GM23338 (cell line): ENCODE data around the gene MRPL34. TPM values are rescaled to one million over a fixed set of nuclear protein-coding genes. Genes with fewer than 3 reads are reported as not detected.
"Not testable (repeated sequence)": the region's sequence is repeated elsewhere in the genome, so short reads cannot be mapped to it uniquely, and the experiment has no call there.

Source experiments
- ATAC-seq: fragments of 200-7000 bp; cut with Tn5 transposase; 3 replicates; pipeline ENCODE4 v1.9.1; 2020
- DNase-seq: peaks from one replicate; pipeline ENCODE4 v3.0.0-alpha.2; 2015; ENCODE audit warnings: low spot score
- H2AFZ ChIP-seq: fragments of 200-600 bp; sonication (generic); 2 replicates; pipeline ENCODE4 v1.8.0; 2016; ENCODE audit warnings: antibody characterized with exemption, mild to moderate bottlenecking, moderate library complexity
- H3F3A ChIP-seq: fragments of 200-600 bp; sonication (generic); replicated peaks from 2 replicates; pipeline ENCODE4 v1.8.0; 2017; ENCODE audit warnings: antibody characterized with exemption, mixed run types, low read depth
- H3K27ac ChIP-seq: fragments of 200-600 bp; sonication (generic); 2 replicates; pipeline ENCODE4 v1.6.1; 2016; ENCODE audit warnings: low read depth
- H3K27me3 ChIP-seq: fragments of 200-600 bp; sonication (generic); 2 replicates; pipeline ENCODE4 v1.8.0; 2016; ENCODE audit warnings: mild to moderate bottlenecking, mixed run types, moderate library complexity; ENCODE audit not compliant: insufficient read depth
- H3K36me3 ChIP-seq: fragments of 200-600 bp; sonication (generic); 2 replicates; pipeline ENCODE4 v1.8.0; 2016; ENCODE audit warnings: mild to moderate bottlenecking; ENCODE audit not compliant: insufficient read depth
- H3K4me1 ChIP-seq: fragments of 200-600 bp; sonication (generic); 2 replicates; pipeline ENCODE4 v1.8.0; 2016; ENCODE audit warnings: mild to moderate bottlenecking, moderate library complexity; ENCODE audit not compliant: insufficient read depth
- H3K4me2 ChIP-seq: fragments of 200-600 bp; sonication (generic); 2 replicates; pipeline ENCODE4 v1.7.1; 2017; ENCODE audit warnings: mixed run types
- H3K4me3 ChIP-seq: fragments of 200-600 bp; sonication (generic); 2 replicates; pipeline ENCODE4 v1.6.1; 2016; ENCODE audit warnings: mixed run types
- H3K79me2 ChIP-seq: fragments of 200-600 bp; sonication (generic); replicated peaks from 2 replicates; pipeline ENCODE4 v1.8.0; 2017; ENCODE audit warnings: mild to moderate bottlenecking; ENCODE audit not compliant: insufficient read depth
- H3K9me2 ChIP-seq: fragments of 200-600 bp; sonication (generic); 2 replicates; pipeline ENCODE4 v1.8.0; 2017; ENCODE audit not compliant: insufficient read depth
- H4K20me1 ChIP-seq: fragments of 200-600 bp; sonication (generic); replicated peaks from 2 replicates; pipeline ENCODE4 v1.8.0; 2017; ENCODE audit warnings: mild to moderate bottlenecking; ENCODE audit not compliant: insufficient read depth
- H3K27ac Mint-ChIP-seq: 2 replicates; pipeline ENCODE4 v1.8.0; 2020; ENCODE audit warnings: inconsistent platforms, mild to moderate bottlenecking, moderate library complexity, mixed read lengths
- H3K27me3 Mint-ChIP-seq: 3 replicates; pipeline ENCODE4 v1.8.0; 2022; ENCODE audit warnings: low read depth, mild to moderate bottlenecking, moderate library complexity, mixed read lengths, inconsistent platforms; ENCODE audit not compliant: insufficient read depth, poor library complexity
- H3K36me3 Mint-ChIP-seq: 3 replicates; pipeline ENCODE4 v1.8.0; 2021; ENCODE audit warnings: low read depth, mild to moderate bottlenecking, inconsistent platforms, moderate library complexity, mixed read lengths
- H3K4me1 Mint-ChIP-seq: 3 replicates; pipeline ENCODE4 v1.8.0; 2020; ENCODE audit warnings: mild to moderate bottlenecking, inconsistent platforms, mixed read lengths
- H3K4me3 Mint-ChIP-seq: 3 replicates; pipeline ENCODE4 v1.8.0; 2021; ENCODE audit warnings: moderate library complexity, mild to moderate bottlenecking, inconsistent platforms, mixed read lengths
- H3K9me3 Mint-ChIP-seq: 3 replicates; pipeline ENCODE4 v1.8.0; 2020; ENCODE audit warnings: moderate library complexity, mild to moderate bottlenecking, inconsistent platforms, mixed read lengths
- CREB1 ChIP-seq: fragments of 250-450 bp; sonication (Bioruptor Pico); IDR thresholded peaks from 2 replicates; pipeline ENCODE4 v1.5.0; 2020; ENCODE audit warnings: low read depth, mild to moderate bottlenecking, moderate library complexity
- EZH2 ChIP-seq: fragments of 200-600 bp; sonication (generic); IDR thresholded peaks from one replicate; pipeline ENCODE4 v1.8.0; 2017; ENCODE audit warnings: antibody characterized with exemption, mild to moderate bottlenecking, low read depth; ENCODE audit not compliant: unreplicated experiment
- JUNB ChIP-seq: IDR thresholded peaks from one replicate; pipeline ENCODE4 v1.6.1; 2016; ENCODE audit warnings: antibody characterized with exemption; ENCODE audit not compliant: unreplicated experiment
- NANOG ChIP-seq: IDR thresholded peaks from 2 replicates; pipeline ENCODE4 v1.6.1; 2016; ENCODE audit warnings: antibody characterized with exemption, borderline replicate concordance
- REST ChIP-seq: IDR thresholded peaks from one replicate; pipeline ENCODE4 v1.6.1; 2018; ENCODE audit warnings: antibody characterized with exemption; ENCODE audit not compliant: unreplicated experiment
- STAT1 ChIP-seq: IDR thresholded peaks from one replicate; pipeline ENCODE4 v1.6.1; 2016; ENCODE audit warnings: antibody characterized with exemption; ENCODE audit not compliant: unreplicated experiment
- ZNF114 ChIP-seq: fragments of 250-450 bp; sonication (Bioruptor Pico); IDR thresholded peaks from 2 replicates; pipeline ENCODE4 v1.5.0; 2020; ENCODE audit warnings: mild to moderate bottlenecking, moderate library complexity
- polyA plus RNA-seq: library from polyadenylated mRNA; unstranded; fragments of >200 nt; fragmentation: Nextera tagmentation; extraction: Ambion mirVana; gene quantifications from 2 replicates; pipeline ENCODE4 v1.2.1, GENCODE V29; 2016
- total RNA-seq: library from RNA; depleted of rRNA; stranded (reverse); fragments of >200 nt; shearing (Covaris generic); gene quantifications from 2 replicates; pipeline ENCODE4 v1.2.3, GENCODE V29; 2014

MRPL34 gene
- total and polyA plus RNA-seq, 2 experiments from 2014 or later: 59.9 to 266 TPM

- not testable (repeated sequence) for H3K27ac Mint-ChIP-seq, H3K4me1 Mint-ChIP-seq, H2AFZ ChIP-seq, H3K9me2 ChIP-seq, DNase-seq, H3K4me3 Mint-ChIP-seq, H3K4me3 ChIP-seq, H3K9me3 Mint-ChIP-seq, H3K27me3 Mint-ChIP-seq, ATAC-seq, H3K27ac ChIP-seq, H3K4me2 ChIP-seq, H4K20me1 ChIP-seq, H3K4me1 ChIP-seq, H3K79me2 ChIP-seq, H3K27me3 ChIP-seq
- H3K36me3 Mint-ChIP-seq: peaks cover 70% of the 10 kb centered on the region
- peaks cover 15% of the 10 kb centered on the region for H3F3A ChIP-seq
- peaks cover 16% of the 10 kb centered on the region for H3K36me3 ChIP-seq
These were observed 30.8 kb upstream of the MRPL34 start for GRCh38 chr19:17274892-17275291.

GRCh38 chr19:17275441-17276175 is 30.1 kb upstream of the MRPL34 start:
- Histone ChIP-seq H3K4me1 (no peaks in the 10 kb centered on the region), H3F3A (peaks cover 15% of the 10 kb centered on the region), H3K9me2 (no peaks in the 10 kb centered on the region), H3K27me3 (no peaks in the 10 kb centered on the region), H3K27ac (no peak overlapping the region), H3K79me2 (no peaks in the 10 kb centered on the region), H2AFZ (no peak overlapping the region), H3K4me3 (no peak overlapping the region), H3K36me3 (peaks cover 12% of the 10 kb centered on the region), H4K20me1 (no peaks in the 10 kb centered on the region), H3K4me2 (no peak overlapping the region)
- Mint-ChIP-seq H3K4me3 (no peak overlapping the region), H3K36me3 (peaks cover 62% of the 10 kb centered on the region), H3K4me1 (no peaks in the 10 kb centered on the region), H3K9me3 (no peaks in the 10 kb centered on the region), H3K27ac (no peak overlapping the region), H3K27me3 (peaks cover 9% of the 10 kb centered on the region)
- DNase-seq (no peak), ATAC-seq (no peak)
- no peak for TF ChIP-seq EZH2
- TF ChIP-seq ZNF114 (CRISPR knock-in tag): no peak
- TF ChIP-seq JUNB: no peak
- no peak for TF ChIP-seq CREB1 (CRISPR knock-in tag)
- TF ChIP-seq NANOG: no peak
- no peak for TF ChIP-seq REST

GRCh38 chr19:17279436-17279835 is 26.2 kb upstream of the MRPL34 start:
- H3K27ac ChIP-seq: no peak overlapping the region
- Mint-ChIP-seq H3K36me3 (peaks cover 52% of the 10 kb centered on the region), H3K27me3 (peaks cover 9% of the 10 kb centered on the region), H3K27ac (no peak overlapping the region), H3K4me1 (peaks cover 2% of the 10 kb centered on the region; the same call in 2 of the 3 replicates), H3K9me3 (no peaks in the 10 kb centered on the region), H3K4me3 (no peak overlapping the region)
- DNase-seq (no peak), ATAC-seq (no peak)
- peaks cover 6% of the 10 kb centered on the region; the same call in 1 of the 2 replicates for H3K27me3 ChIP-seq
- peaks cover 4% of the 10 kb centered on the region; the same call in 1 of the 2 replicates for H4K20me1 ChIP-seq
- H3K36me3 ChIP-seq: peaks cover 10% of the 10 kb centered on the region
- H2AFZ ChIP-seq: no peak overlapping the region
- H3F3A ChIP-seq: peaks cover 22% of the 10 kb centered on the region
- H3K4me3 ChIP-seq: no peak overlapping the region
- no peaks in the 10 kb centered on the region for H3K79me2 ChIP-seq
- H3K9me2 ChIP-seq: no peaks in the 10 kb centered on the region
- no peaks in the 10 kb centered on the region for H3K4me1 ChIP-seq
- H3K4me2 ChIP-seq: no peak overlapping the region
- TF ChIP-seq STAT1 (no peak), EZH2 (no peak), NANOG (no peak), CREB1 (CRISPR knock-in tag) (no peak), REST (no peak)
